Activated T-cell treated with anti-CD3 and anti-CD28 coated beads, Interleukin-2, amount 50 U/mL, for 1 hour (primary cell): ENCODE results near the gene NOTCH1.
"Not testable (repeated sequence)": the region's sequence is repeated elsewhere in the genome, so short reads cannot be mapped to it uniquely, and the experiment has no call there.

Experiments
- DNase-seq: peaks from one replicate; pipeline ENCODE4 v3.0.0-alpha.2; 2020

NOTCH1 gene

DNA sequence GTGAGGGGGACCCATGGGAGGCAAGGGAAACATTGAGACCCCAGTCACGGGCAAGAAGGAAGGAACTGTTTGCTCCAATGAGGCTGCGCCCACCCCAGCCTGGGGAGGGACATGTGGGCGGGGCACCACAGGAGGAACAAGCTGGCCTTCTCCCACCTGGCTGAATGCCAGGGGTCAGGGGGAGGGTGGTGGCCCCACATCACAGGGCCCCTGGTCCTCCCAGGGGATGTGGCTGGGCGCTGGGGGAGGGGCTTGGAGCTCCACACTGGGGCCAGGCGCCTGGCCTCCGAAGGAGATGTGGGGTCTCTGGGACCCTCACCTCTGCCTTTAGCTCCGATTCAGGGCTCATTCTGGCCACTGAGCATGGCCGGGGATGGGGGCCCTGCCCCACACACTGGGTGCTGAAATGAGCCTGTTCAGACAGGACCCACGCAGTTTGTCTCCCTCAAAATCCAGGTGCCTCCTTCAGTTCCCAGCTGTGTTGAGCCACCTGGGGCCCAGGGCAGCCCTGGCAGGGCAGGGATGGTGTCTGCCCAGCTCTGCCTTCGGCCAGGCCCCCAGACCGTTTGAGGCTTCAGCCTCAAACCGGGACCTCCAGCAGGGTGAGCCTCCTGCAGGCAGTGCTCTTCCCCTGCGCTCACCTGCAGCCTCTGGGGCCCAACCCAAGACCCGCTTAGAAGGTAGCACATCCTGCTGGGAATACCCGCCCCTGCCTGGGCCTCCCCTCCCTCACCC lies 33.2 kb upstream of the NOTCH1 start:
- no peak for DNase-seq

DNA sequence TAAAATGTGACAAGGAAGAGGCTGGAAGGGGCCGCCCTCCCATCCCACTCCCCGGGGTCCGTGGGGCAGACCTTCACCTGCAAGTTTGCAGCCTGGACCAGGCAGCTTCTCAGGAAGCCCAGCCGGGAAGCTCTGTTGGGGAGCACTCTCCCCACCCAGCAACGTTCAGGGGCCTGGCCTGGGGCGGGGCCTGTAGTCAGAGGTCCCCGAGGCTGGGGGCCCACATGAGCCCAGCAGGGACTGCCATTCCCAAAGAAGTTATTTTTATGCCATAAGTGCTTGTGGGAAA lies 32.7 kb upstream of the NOTCH1 start:
- no peak for DNase-seq

DNA sequence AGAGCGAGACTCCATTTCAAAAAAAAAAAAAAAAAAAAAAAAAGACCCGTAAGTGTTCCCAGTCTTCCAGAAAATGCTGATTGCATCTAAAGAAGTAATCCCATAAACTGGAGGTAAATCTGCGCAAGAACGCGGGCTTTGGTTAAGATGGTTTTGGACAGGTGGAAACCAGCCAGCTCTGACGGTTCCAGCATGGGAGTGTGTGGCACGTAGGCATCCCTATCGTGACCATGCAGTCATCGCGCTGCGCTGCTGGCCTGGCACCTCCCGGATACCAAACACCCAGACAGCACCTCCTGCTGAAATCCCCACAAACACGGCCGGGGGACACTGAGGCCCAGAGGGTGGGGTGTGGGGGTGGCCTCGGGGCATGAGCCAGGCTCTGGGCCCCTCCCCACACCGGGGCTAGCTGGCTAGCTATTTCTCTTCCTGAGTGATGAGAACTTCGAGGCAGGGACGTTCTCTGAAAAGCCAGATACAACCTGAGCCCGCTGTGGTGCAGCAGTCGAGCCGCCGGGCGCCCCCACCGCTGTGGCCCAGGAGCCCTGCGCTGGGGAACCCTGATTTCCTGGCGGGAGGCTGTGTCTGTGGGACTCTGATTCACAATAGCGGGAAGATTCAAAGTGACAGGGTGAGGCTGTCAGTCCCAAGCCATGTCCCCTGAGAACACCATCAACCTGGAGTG lies 32.2 kb upstream of the NOTCH1 start:
- no peak for DNase-seq

DNA sequence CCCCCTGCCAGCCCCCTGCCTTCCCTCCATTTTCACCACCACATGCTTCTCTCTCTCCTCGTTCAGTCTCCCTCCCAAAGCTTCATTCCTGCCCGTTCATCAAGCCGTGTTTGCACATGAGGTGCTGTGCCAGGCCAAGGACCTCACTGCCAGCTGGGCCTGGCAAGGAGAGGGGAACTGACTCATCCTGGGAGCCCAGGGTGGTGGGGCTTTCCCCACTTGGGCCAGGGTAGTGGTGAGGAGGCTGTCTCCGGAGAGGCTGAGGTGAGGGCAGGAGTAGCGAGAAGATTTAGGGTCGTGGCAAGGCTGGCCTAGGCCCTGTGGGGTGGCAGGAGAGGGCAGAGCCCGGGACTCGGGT lies 30.4 kb upstream of the NOTCH1 start:
- DNase-seq = no peak

DNA sequence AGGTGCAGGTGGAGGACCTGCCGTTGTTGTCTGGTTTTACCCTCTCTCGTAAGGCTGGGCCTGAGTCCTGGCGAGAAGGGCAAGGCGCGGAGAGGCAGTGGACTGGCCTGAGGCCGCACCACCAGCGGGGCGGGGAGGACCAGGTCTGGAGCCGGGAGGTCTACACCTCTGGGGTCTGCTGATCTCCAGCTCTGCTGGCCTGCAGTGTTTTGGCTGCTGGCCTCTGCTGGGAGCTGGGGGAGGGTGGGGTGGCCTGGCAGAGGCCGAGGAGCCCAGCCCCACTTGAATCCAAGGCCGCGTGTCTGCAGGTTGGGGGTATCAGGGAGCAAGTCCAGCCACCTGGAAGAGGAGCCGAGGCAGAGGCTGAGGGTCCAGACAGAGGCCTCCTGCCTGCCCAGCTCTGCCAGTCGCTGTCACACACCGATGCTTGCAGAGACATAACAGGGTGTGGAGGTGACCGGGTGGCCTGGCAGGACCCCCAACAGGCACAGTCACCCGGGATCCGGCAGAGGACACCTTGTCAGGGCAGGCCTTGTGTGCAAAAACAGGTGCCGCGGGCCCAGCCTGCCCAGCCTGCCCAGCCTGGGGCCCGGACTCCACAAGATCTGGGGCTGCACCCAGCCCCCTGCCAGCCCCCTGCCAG lies 29.9 kb upstream of the NOTCH1 start:
- no peak for DNase-seq

DNA sequence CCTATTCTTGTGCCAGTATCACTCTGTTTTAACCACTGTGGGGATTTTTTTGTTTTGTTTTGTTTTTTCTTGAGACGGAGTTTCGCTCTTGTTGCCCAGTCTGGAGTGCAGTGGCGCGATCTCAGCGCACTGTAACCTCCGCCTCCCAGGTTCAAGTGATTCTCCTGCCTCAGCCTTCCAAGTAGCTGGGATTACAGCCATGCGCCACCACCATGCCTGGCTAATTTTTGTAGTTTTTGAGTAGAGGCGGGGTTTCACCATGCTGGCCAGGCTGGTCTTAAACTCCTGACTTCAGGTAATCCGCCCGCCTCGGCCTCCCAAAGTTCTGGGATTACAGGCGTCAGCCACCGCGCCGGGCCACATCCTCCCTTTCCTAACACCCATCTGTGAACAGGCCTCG lies 28.8 kb upstream of the NOTCH1 start:
- DNase-seq = not testable (repeated sequence)

DNA sequence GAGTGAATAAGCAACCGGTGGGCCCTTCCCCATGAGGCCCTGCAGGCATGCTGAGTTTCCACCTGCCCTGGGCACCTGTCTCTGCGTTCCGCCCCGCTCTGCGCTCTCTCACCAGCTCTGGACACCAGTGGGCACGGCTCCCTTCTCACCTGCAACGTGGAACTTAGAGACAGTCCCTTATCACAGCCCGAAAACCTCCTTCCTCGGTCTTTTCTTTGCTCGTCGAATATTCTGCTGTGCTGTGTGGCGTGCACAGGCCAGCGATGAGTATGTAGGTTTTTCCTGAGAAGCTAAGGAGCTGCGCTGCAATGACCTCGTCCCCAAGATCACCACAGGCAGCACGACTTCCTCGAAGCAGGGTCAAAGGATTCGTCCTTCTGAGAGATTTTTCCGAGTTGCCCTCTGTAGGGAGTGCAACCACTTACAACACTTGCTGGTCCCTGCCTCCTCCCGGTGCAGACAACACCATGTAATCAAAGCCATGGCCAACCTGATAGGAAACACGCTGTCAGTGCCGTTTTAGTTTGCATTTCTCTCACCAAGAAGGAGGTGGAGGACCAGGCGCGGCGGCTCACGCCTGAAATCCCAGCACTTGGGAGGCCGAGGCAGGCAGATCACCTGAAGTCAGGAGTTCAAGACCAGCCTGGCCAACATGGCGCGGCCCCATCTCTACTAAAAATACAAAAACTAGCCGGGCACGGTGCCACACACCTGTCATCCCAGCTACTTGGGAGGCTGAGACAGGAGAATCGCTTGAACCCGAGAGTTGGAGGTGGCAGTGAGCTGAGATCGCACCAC lies 27.2 kb upstream of the NOTCH1 start:
- DNase-seq = no peak

DNA sequence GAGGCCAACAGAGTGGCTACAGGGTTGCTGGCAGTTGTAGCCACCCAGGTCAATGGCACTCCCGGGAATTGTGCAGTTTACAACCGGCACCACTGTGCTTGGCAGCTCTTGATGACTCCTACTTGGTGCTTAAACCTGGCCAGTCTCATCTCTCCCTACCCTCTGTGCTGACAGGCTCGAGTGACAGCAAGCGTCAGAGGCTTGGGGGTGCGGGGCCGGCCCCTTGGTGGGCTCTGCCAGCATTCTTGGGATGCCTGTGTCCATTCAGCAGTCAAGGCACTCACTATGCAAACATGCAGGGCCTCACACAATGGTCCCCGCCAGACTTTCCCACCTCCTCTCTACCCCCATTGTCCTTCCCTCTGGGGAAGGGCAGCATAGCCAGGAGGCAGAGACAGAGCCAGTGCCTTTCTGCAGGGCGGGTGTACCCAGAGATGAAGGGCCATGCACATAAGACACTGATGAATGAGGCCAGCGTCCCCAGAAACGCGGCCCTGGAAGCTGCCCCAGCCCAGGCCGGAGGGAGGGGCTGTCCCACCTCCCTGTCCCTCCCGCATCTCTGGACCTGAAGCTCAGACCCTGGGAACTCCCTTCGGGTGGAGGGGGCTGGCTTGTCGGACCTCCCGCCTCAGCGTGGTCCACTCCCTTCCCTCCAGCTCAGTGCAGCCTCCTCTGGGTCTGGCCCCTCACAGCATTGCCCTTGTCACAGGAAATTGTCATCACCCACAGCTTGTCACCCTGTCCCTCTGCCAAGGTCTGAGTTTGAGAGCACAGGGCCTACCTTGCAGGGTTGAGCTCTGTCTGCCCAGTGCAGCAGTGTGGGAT lies 26.4 kb upstream of the NOTCH1 start:
- no peak for DNase-seq

DNA sequence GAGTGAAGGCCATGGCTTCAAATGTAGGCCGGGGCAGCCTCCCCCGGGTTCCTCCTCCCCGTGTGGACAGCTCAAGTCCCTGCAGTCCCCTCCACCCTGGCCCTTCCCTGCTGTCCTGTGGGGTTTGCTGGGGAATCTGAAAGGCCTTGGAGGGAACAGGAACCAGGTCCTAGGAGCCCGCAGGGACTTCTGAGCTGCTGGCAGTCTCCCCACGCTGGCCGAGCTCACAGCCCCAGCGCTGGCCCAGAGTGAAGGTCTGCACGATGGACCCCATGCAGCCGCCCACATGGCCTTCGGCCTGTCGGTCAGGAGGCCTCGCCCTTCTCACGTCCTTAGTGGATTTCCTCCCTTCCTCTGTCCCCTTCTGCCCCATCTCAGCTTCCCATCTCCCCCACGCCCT lies 25.7 kb upstream of the NOTCH1 start:
- no peak for DNase-seq

DNA sequence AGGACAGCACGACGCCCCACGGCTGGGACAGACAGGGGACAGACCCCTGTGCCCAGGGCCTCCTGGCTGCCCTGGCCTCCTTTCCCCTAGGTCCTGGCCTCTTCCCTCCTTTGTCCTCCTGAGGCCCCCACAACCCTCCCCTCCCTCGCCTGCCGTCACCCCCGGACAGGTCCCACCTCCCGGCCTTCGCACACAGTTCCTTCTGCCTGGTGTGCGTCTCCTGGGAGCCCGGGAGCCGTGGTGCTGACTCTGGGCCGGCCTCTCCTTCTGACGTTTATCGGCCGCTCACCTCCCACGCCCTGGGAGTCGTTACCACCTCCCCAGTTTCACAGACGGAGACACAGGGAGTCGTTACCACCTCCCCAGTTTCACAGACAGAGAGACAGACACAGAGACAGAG lies 25.1 kb upstream of the NOTCH1 start:
- DNase-seq = no peak

DNA sequence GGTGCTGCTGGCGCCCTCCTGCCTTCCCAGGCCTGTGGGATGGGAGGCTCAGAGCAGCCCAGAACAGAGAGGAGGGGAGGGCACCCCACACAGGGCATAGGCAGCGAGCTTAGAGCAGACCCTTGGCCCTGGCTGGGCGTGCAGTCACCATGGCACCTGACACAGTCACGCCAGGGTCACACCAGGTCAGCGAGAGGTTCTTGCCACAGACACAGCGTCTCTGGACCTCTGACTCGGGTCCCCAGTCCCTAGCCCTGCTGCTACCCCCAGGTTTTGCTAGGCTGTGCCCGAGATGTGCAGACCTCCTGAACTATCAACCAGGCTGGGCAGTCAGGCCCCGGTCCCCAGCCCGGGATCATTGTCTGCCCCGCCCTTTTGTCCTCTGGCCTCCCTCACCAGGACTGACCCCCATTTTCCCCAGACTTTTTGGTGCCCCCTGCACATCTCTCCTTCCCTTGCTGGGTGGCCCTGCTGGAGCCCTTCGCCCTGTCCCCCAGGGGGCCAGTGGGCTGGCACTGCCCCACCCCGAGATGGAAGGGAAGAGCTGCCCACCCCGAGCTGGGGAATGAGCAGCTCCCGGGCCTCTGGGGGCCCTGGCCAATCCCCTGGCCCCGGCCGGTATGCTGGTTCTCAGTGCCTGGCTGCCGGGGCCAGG lies 24.5 kb upstream of the NOTCH1 start:
- DNase-seq = no peak

DNA sequence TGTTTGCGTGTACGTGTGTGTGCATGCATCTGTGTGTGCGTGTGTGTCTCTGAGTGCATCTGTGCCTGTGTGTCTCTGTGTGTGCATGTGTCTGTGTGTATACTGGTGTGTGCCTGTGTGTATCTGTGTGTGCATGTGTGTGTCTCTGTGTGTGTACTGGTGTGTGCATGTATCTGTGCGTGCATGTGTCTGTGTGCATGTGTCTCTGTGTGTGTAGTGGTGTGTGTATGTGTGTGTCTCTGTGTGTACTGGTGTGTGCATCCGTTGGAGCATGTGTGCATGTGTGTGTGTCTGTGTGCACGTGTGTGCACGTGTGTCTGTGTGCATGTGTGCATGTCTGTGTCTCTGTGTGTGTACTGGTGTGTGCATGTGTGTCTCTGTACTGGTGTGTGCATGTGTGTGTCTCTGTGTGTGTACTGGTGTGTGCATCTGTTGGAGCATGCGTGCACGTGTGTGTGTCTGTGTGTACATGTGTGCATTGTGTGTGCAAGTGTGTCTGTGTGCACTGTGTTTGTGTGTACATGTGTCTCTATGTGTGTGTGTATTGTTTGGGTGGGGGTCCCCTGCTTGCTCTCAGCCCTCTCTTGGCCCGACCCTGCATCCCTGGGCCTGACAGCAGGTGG lies 23.8 kb upstream of the NOTCH1 start:
- no peak for DNase-seq

DNA sequence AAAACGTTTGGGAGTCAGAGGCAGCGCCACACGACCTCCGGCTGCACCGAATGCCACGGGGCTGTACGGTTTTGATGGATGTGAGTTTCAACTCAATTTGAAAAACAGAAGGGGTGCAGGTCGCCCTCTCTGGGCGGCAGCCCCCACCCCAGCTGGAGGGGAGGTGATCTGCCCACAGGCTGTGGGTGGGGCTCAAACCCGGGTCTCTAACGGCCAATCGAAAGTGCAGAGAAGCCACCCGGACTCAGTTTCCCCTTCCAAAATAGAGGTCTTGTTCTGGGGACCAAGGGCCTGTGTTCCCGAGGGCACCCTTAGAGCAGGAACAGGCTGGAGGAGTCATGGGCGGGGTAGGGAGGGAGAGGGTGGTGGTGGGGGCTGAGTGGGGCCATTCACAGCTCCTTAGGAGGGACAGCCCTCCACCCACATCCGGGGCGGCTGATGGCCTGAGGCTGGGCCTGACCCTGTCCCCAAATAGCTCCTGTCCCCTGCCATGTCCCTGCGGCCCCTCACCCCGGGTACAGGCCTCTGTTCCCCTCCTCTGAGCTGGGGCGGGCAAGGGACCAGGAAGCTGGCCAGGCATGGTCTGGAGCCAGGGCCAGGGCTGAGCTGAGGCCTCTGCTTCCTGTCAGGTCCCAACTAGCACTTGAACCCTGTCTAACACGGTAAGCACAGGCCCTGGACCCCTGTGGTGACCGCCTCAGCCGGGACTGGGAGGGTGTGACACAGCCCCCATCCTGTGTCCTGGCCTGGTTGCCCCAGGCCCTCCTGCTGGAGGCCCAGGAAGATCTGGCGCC lies 22.6 kb upstream of the NOTCH1 start:
- no peak for DNase-seq

DNA sequence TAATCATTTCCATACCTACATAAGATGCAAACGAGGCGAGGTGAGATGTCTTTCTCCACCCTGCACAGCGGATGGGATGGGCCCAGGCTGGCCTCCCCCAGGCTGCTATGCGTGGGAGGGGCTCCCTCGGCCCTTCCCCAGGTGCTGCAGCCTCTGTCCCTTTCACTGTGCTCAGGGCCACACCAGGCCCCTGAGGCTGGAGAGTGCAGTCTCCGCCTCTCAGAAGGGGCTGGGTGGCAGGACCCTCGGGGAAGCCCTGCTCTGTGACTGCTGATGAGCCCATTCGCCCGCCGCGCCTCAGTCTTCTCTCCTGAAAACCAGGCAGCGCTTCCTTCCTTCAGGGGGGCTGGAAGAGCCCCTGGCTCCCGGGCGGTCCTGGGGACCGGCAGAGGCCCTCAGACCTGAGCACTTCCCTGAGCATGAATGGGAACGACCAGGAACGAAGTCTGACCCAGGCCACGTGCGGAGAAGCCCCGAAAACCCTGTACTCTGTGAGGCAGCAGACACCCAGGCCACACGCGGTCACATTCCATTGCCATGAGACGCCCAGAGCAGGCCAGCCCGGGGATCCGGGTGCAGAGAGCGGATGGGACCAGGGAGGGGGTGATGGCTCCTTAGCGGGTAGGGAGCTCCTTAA lies 21.9 kb upstream of the NOTCH1 start:
- no peak for DNase-seq

DNA sequence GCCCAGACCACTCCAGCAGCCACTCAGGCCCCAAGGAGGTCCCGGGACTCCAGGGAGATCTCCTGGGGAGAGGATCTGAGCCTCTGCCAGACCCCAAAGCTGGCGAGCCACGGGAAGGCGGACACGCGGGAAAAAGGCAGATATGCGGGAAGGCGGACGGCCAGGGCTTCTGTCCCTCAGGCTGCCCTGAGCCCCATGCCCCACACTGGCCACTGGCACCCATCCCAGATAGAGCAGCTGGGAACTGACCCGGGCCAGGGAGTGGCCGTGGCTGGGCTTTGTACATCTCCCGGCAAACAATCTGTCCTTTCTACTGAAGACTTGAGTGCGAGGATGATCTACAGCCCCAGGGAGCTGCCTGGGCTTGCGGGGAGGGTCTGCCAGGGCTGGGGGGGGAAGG lies 21.1 kb upstream of the NOTCH1 start:
- no peak for DNase-seq

DNA sequence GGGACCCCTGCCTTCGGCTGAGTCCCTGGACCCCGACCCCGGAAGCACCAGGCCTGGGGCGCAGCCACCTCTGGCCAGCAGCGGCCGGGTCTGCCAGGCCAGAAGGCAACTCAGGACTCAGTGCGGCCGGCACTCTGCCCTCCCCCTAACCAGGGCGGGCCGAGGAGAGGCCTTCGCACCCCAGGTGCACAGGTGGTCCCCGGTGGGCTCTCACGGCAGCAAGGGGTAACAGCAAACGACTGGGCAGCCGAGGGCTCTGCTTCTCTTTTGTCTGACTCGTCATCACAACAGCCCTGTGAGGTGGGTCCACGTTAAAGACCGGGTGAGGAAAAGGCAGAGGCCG lies 20.7 kb upstream of the NOTCH1 start:
- DNase-seq = no peak

DNA sequence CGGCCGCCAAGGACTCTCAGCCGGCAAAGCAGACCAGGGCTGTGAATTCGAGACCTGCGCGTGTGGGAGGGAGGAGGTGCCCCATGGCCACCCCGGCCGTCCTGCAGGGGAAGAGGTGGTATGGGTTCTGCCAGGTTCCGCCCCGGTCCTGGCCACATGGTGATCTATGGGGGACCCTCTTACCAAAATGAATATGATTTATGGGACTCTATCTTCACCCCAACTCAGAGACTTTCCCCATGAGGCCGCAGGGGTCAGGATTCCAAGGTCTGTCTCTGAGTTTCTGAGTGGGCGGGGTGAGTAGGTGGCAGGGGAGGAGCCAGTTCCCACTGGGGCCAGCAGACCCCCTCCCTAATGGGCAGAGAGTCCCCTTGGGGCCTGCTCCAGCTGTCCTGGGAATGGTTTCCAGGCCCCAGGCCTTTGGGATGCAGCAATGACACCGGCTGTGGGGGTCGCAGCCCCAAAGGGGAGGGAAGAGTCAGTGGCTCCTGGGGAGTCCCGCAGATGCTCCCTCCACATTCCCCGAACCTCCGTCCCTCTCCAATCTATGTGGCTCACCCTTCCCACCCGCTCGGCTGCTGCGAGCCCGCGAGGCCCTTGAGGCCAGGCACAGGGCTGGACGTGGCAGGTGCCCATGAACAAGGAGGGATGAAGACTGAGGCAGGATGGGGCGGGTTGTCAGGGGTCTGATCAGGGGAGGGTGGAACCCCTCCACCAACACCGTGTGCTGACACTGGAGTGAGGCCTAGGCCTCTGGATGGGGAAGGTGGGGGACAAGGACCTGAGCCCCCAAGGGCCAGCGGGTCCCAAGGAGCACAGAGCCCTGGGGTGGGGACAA lies 20.1 kb upstream of the NOTCH1 start:
- DNase-seq = no peak

DNA sequence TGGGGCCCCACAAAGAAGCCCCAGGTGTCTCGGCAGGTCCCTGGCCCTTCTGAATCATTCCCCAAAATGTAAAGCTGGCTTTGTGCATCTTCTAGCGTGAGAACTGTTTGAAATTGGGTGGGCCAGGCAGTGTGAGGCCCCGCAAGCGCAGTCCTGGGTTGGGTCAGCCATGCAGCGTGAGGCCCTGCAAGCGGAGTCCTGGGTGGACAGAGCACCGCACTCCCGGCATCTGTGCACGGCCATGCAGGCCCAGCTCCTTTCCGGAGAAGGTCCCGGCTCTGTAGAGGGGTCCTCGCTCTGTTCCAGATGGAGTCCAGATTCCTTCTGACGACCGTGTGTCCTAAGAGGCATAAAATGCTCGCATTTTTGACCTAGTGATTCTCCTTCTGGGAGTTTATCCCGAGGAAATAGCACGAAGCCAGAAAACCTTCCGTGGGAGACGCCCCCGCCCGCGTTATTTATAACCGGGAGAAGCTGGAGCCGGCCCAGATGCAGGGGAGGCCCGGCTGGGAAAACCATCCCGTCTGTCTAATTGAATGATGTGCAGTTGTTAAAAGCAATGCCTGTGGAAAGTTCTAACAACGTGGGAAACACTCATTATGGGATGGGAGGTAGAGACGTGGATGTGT lies 19.4 kb upstream of the NOTCH1 start:
- no peak for DNase-seq

DNA sequence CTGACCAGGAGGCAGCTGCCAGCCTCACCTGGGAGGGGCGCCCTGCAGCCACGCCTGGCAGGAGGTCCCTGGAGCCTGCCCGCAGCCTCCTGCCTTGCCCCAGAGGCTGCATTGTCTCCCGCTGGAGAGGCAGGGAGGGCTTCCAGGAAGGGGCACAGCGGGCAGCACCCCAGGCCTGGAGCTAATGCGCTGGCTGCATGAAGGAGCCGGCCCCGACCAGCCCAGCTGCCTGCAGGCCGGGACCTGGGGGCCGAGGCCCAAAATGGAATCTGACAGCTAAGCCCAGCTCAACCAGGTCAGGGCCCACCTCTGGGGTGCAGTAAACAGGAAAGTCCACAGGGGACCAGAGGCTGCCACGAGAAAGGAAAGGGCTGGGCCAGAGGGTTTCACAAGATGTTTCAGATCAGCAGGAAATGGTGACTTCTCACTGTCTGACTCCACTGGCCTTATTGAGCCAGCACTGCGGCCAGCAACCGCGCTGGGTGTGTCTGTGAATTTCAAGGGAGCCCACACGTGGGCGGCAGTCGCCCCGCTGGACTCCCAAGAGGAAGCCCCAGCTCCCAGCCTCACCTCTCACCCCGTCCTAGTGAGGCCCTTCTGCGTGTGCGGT lies 18.6 kb upstream of the NOTCH1 start:
- DNase-seq = no peak
